Stimulated activated naive CD8-positive, alpha-beta T cell treated with anti-CD3 and anti-CD28 coated beads, Interleukin-15, Interleukin-2, amounts not matched to agents 100 U/mL and 50 U/mL, for 24 hours (primary cell): ENCODE data around the gene SETX.
"Not testable (repeated sequence)": the region's sequence is repeated elsewhere in the genome, so short reads cannot be mapped to it uniquely, and the experiment has no call there.

Source experiments
- ATAC-seq: fragments of 150-1000 bp; cut with Tn5 transposase; one replicate; pipeline ENCODE4 v1.10.0; 2021
- DNase-seq: peaks from one replicate; pipeline ENCODE4 v3.0.0; 2021

SETX gene

DNA sequence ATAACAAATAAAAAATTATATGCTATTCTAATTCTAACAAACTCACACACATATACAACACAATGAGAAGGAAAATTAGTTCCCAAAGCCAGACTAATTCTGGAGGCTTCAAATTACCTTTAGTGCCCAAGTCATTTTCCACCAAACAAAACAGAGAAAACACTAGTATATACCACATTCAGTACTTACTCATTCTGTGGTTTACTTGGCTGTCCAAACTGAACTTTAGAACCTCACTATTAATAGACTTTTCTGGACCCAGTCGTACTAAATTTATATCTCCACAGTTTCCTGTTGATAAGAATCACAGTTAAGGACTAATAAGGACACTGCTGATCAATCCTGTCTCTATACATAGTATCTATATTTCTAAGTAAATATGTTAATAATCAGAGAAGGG, 66.4 kb downstream of the SETX start:
- ATAC-seq (no peak), DNase-seq (no peak)

DNA sequence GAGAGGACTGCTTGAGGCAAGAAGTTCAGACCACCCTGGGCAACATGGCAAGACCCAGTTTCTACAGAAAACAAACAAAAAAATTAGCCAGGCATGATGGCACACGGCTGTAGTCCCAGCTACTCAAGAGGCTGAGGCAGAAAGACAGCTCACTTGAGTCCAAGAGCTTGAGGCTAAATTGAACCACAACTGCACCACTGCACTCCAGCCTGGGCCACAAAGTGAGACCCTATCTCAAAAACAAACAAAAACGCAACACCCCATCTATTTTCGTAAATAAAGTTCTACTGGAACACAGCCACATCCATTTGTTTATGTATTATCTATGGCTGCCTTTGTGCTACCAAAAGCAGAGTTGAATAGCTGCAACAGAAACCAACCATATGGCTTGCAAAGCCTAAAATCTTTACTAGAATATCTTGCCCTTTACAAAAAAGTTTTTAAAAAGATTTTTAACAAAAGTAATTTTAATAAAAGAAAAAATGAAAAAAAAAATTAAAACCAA, 67.5 kb downstream of the SETX start:
- no peak for ATAC-seq
- DNase-seq = no peak

DNA sequence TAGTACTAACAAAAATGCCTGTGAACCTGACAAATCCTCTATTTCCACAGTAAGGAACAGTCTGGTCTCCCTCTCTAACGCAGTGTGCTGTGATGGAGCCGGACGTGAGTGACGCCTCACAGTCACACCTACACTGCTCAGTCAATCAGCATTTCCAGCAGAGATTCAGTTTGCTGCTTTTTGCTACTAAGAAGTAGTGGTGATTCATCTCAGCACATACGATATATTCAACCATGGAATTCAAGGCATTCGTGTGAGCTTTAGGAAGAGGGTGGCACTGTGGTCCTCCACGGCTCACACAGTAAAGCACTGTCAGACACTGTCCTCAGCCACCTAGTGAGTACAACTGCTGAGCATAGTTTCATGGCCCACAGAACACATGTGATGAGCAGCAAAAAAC, 70.9 kb downstream of the SETX start:
- DNase-seq (no peak), ATAC-seq (no peak)

DNA sequence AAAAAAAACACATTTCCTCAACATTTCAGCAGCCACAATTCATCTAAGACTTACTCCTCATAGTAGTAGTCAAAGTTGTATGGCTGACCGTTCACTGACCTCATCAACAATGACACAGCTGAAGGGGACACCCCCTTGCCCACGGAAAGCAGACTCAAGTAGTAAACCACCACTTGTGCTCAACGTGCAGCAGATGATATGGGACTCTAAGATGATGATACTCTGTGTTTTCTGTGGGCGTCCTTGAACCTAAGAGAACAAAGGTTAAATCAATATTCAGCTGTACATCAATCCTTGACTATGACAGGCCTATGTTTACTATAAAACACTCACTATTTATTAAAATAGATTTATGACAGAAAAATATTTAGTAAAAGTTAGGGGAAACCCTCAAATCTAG, 71.6 kb downstream of the SETX start:
- ATAC-seq (peak; percentile 81), DNase-seq (peak; percentile 20)

DNA sequence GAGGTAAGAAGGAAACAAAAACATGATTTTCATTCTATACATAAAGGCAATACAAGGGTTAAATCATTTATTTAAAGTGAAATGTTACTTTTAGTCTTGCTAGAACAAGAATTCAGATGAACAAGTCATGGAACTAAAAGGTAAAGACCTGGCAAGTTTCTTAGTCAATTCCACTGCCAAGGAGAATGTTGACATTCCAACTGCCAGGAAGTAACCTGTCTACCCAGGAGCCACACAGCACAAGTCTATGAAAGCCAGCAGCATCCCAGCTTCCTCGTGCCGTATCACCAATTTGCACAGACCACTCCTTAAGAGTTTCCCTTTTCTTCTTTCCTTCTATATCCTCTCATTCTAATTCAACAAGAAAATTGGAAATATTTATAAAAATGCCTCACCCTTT, 79.9 kb downstream of the SETX start:
- no peak for DNase-seq
- ATAC-seq = no peak

DNA sequence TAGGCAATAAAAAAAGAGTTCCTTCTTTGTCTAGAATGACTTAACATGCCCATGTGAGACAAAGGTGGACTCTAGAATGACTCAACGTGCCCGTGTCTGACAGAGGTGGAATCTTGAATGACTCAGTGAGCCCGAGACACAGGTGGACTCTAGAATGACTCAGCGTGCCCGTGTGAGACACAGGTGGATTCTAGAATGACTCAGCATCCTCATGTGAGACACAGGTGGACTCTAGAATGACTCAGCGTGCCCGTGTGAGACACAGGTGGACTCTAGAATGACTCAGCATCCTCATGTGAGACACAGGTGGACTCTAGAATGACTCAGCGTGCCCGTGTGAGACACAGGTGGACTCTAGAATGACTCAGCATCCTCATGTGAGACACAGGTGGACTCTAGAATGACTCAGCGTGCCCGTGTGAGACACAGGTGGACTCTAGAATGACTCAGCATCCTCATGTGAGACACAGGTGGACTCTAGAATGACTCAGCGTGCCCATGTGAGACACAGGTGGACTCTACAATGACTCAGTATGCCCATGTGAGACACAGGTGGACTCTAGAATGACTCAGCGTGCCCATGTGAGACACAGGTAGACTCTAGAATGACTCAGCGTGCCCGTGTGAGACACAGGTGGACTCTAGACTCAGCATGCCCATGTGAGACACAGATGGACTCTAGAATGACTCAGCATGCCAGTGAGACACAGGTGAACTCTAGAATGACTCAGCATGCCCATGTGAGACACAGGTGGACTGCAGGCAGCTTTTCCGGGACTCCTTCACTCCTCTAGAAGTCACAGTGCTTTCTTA, 84.9 kb downstream of the SETX start:
- peak; percentile 23 for ATAC-seq
- not testable (repeated sequence) for DNase-seq

DNA sequence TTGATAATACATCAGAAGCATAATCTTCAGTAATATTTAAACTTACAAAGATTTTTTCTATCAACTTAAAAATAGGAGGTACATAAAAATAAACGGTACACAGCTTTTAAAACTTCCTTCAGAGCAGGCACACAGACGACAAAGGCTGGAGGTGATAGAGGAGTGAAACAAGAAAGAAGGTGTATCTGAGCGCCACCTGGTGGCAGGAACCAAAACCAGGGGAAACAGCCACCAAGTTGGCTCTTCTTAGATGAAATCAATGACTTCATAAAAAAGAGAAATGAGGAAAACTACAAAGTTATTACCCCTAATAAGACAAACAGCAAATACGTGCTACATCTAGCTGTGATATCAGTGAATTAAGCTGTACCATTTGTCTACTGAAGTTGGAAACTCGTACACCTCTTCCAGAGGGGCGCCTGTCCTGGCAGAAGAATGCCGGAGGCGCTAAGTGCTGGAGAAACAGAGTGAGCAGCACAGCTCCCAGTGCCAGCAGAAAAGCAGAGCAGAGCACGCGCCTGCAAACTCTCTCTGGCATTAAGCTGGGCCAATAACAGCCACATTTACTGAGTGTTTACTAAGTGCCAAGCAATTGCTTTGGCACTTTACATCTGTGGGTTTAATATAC, 85.9 kb downstream of the SETX start:
- peak; percentile 75 for DNase-seq
- ATAC-seq = peak; percentile 52

DNA sequence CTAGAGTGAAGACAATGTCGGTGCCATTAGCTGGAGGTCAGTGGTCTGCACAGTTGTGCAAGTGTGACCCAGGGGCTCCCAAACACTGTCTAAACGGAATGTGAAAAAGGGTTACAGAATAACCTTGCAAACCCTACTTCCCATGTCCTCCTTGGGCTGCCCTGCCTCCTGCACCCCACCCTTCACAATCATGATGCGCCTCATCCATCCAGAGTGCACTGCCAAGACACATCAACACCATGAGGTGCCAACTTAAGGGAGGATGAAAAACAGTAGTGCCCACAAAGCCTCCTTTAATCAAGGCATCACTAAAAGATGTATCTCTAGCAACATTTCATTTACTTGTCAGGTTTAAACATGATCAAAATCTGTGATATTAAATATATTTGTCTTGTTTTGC, 87.1 kb downstream of the SETX start:
- DNase-seq (no peak), ATAC-seq (no peak)

DNA sequence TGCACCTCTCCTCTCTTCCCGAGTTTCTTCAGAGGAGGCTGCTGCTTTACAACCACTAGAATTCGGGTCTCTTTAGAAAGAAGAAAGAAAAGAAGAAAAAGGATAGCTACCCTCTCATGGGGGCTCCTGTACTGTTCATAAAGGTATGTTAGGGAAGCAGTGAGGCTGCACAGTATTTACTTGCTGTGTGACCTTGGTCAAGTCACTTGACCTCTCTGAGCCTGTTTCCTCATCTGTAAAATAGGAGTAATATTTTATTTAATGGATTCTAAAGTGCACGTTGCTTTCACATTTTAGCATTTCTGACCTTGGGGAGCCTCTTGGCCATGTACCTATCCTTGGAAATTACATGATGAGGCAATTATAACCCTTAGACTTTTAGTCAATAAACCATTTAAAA, 88.8 kb downstream of the SETX start:
- no peak for DNase-seq

DNA sequence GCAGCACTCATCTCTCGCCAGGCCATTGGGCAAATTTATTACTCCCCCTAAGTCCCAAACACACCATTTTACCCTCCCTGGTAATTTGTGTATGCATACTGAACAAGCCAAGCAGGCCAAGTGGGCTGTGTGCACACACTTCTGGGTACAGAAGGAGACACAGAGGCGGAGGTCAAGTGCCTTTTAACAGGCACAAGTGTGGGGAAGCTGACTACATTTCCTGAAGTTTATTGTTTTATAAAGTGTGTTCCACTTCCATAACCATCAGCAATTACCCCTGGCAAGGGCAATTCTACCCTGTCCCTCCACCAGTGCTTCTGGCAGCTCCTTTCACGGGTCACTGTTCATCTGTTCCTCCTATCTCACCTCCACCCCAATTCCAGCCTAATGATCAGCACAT, 93.9 kb downstream of the SETX start:
- ATAC-seq = no peak

More for the DNA sequence above, 88.8 kb downstream of the SETX start:
- no peak for ATAC-seq

DNA sequence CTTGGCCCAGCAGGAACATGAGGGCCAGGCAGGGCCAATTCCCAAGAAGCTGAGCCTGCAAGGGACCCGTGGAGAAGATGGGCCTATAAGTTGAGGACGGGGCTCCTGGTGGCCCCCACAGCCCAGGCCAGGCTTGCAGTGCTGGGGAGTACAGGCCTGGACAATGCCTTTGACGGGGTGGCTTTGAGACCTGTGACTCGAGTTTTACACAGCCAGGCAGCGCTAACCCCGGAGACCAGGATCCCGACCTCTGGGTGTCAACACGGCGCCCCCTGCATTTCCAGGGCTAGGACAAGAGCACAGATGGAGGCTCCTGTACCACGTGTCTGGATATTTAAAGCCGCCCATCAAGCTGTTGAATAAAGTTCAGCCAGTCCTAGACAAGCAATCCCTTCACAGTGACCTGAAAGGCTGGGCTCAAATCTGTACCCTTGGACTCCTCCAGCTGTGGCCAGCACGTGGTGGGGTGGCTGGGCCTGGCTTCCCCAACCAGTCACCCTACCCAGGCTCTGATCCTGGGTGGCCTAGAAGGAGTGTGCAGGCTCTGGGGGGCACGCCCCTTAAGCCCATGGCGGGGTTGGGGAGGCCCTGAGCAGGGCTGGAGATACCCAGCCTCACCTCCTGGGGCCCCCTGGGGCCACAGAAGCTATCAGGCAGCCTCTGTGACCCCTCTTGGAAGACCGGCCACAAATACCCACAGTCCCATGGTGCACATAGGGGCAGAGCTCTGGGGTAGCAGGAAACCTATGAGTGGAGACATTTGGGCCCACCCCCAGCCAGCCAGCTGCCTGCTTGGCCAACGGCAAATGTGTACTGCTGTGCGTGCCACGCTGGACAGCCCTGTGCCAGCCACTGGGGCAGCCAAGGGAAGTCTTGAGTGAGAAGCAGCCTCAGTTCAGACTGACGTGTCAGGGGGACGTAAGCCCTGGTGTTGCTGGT, 104.2 kb downstream of the SETX start:
- ATAC-seq (no peak), DNase-seq (no peak)

More for the DNA sequence above, 93.9 kb downstream of the SETX start:
- DNase-seq = no peak

DNA sequence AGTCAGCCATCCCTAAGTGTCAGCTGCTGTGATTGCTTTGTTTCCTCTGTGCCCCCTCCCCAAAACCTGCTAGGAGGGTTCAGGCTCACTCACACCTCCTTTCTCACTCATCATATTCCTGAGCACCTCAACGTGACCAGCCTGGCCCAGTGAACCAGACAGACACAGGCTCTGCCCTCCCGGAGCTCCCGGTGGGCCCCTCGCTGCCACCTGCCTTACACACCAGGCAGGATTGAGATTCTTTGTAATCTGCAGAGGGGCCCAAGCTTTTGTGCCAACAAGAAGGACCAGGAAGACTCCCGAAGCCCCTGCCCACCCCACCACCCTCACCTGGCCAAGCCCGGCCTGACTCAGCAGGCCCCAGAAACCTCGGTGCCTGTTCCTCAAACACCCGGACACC, 105.1 kb downstream of the SETX start:
- DNase-seq (no peak), ATAC-seq (no peak)

DNA sequence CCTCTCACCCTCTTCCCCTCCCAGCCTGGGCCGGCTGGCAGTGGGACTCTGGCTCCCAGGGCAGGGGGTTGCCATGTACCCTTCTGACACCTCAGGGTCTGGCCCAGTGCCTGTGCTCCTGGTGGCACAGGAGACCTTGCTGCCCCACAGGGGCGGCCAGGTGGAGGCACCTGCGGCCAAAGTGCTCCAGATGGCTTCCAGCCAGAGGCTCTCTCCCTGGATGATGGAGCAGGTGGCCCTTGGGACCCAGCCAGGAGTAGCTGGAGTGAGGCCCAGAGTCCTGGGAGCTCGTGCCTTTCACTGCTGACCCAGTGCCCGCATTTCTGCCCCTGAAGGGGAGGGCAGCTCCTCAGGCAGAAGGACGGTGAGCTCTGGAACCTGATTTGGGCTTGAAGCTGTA, 105.7 kb downstream of the SETX start:
- DNase-seq = no peak
- ATAC-seq = no peak

DNA sequence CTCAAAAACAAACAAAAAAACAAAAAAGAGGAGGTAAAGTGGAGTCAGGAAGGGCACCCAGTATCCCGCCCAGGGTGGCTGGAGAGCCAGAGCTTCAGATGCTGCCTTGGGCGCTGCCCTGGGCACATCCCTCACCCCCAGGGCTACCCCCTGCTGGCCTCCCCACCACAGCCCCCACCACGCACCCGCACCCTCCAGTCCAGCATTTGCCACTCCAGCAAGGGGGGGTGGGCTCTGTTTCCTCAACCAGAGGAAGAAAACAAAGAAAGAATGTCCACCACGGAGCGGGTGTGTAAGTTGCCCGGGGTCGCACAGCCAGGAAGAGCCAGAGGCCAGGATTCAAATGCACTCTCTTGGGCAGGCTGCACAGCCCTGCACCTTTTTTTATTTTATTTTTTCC, 106.8 kb downstream of the SETX start:
- ATAC-seq = no peak
- no peak for DNase-seq

DNA sequence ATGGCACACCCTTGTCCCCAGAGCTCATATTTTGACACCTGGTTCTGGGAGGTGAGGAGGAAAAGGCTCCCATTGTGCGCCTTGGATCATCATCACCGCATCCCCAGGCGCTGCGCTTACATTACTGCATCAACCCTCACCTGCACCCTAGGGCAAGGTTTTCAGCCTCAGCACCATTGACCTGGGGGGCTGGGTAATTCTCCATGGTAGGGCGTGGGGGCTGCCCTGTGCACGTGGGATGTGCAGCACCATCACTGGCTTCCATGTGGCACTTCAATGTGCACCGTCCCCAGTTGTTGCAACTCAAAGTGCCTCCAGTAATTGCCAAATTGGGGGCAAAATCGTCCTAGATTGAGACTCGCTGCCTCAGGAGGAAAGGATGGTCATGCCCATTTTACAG, 109.3 kb downstream of the SETX start:
- no peak for DNase-seq
- ATAC-seq = no peak

DNA sequence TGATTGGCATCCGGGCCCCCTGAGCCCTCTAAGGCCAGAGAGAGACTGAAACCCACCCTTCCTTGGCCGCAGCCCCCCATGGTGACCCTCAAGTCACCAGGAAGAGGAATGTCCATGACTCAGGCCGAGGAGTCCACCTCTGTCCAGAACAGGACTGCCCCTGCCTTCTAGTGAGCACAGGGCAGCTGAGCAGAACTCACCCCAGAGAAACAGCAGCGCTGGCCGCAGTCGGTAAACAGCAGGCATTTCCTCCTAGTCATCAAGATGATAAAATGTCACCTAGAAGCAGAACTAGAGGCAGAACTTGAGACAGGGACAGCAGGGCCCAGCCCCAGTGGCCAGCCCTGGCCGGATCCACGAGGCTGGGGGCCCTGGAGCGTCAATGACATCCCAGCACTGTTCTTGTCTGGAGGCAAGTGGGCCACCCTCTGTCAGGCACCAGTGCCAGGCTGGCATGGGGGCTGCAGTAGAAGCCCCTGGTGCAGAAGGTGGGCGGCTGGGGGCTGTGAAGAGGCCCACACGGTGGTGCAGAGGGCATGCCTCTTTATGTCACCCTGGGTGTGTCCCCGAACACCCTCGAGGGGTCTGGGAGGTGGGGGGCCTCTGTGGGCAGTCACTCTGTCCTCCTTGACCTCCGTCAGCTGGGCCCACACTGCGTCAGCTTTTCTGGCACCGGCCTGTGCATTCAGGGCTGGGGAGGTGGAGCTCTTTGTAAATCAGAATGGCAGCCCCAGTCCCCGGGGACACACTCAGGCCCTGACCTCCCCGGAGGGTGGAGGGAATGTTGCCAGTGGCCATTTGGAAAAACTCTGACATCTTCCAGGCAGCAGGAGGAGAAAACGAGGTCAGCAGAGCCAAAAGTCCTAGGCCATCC, 110.0 kb downstream of the SETX start:
- DNase-seq (no peak), ATAC-seq (no peak)

DNA sequence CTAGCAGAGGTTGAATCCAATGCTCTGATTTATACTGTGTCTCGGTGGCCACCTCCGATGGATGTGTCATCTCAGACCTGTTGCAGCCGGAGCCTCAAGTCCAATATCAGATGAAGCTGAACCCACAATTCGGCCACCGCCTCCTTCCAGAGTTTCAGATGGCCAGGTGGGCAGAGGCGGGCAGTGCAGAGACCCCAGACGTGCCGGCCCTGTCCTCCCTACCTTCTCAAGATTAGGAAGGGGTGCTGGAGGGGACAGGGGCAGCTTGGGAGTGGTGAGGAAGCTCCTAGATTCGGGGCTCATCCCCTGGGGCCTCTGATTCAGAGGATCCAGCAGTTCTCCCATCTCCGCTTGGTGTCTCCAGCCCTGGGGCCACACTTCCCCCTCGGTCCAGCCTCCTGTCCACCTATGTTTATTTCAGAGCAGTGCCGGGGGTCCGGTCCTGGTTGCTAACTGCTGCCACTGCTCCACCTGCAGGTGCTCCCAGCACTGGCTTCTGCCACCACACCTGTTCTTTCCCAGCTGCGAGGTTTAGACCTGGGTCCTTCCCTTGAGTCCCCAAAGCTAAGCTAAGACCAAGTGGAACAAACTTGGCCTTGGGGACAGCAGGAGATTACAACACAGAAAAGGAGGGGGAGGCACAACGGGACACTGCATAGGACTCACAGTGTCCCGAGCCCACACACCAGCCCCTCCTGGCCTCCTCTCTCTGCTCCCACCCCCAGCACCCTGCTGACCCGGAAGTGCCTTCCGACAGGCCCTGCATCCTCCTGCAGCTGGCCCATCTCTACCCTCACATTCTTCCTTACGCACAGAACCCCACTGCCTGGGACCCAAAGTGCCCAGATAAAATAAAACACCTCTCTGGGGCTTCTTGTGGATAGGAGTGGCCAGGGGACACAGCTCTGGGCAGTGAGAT, 111.4 kb downstream of the SETX start:
- ATAC-seq (no peak), DNase-seq (no peak)

DNA sequence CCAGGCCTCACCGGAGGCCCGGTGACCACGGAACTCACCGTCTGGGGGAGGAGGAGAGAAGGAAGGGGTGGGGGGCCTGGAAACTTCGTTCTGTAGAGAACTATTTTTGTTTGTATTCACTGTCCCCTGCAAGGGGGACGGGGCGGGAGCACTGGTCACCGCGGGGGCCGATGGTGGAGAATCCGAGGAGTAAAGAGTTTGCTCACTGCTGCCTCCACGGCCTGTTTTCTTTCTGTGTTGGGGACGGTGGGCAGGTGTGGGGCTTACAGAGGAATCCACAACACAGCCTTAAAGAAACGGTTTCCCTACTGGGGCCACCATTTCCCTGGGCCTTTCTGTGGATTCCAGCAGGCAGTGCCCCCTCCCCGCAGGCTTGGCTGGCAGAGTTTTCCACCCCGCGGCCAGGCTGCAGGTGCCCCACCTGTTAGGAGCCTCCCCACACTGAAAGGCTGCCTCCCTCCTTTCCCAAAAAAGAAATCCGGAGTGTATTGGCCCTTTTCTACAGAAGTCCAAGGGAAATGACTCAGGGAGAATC, 112.1 kb downstream of the SETX start:
- ATAC-seq (no peak), DNase-seq (no peak)

DNA sequence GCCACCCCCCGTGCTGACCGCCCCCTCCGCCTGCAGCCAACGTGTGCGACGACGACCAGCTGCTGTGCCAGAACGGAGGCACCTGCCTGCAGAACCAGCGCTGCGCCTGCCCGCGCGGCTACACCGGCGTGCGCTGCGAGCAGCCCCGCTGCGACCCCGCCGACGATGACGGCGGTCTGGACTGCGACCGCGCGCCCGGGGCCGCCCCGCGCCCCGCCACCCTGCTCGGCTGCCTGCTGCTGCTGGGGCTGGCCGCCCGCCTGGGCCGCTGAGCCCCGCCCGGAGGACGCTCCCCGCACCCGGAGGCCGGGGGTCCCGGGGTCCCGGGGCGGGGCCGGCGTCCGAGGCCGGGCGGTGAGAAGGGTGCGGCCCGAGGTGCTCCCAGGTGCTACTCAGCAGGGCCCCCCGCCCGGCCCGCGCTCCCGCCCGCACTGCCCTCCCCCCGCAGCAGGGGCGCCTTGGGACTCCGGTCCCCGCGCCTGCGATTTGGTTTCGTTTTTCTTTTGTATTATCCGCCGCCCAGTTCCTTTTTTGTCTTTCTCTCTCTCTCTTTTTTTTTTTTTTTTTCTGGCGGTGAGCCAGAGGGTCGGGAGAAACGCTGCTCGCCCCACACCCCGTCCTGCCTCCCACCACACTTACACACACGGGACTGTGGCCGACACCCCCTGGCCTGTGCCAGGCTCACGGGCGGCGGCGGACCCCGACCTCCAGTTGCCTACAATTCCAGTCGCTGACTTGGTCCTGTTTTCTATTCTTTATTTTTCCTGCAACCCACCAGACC, 112.8 kb downstream of the SETX start:
- ATAC-seq (no peak), DNase-seq (peak; percentile 38)

DNA sequence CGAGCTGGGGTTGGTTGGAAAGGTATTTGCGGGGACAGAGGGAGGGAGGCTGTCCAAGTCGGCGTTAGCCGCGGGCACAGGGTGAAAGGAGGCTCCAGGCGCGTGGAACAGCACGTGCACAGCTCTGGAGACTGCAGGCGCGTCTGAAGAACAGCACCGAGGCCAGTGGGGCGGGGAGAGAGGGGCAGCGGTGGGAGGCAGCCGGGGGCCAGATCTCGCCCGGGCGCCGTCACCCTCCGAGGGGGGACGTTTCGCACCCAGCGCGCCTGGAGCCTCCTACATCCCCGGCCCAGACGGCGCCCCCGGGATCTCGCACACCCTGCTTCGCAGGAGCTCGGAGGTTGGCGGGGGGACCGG, 113.3 kb downstream of the SETX start:
- ATAC-seq (no peak), DNase-seq (no peak)
